ENCODE measurements around the gene TSPAN9. TPM values are rescaled to one million over a fixed set of nuclear protein-coding genes. Genes with fewer than 3 reads are reported as not detected.

TSPAN9 gene
- total RNA-seq, 4 donors from 2014 or later = 23.4 to 43.3 (median 29.4) TPM

GRCh38 chr12:3129301-3130056 lies 52.3 kb downstream of the TSPAN9 start:
- DNase-seq (ENCODE audit: low spot score) (no peak), ATAC-seq (ENCODE audit: low FRiP score) (no peak)
- no peak for TF ChIP-seq CTCF (IDR thresholded peaks at IDR 0.05)

- no peak for DNase-seq (ENCODE audit: low spot score)
- no peak for ATAC-seq (ENCODE audit: low FRiP score)
- TF ChIP-seq CTCF (IDR thresholded peaks at IDR 0.05) = no peak
Measured at GRCh38 chr12:3130057-3130830, 53.1 kb downstream of the TSPAN9 start.

- DNase-seq (ENCODE audit: low spot score) = no peak
- no peak for ATAC-seq (ENCODE audit: low FRiP score)
- no peak for TF ChIP-seq CTCF (IDR thresholded peaks at IDR 0.05)
Measured at GRCh38 chr12:3131129-3131528, 54.0 kb downstream of the TSPAN9 start.

- TF ChIP-seq CTCF (IDR thresholded peaks at IDR 0.05) = no peak
- no peak for ATAC-seq (ENCODE audit: low FRiP score)
Measured at GRCh38 chr12:3132636-3133404, 55.6 kb downstream of the TSPAN9 start.

GRCh38 chr12:3133405-3133783 lies 56.2 kb downstream of the TSPAN9 start:
- DNase-seq (ENCODE audit: low spot score) = no peak
- no peak for TF ChIP-seq CTCF (IDR thresholded peaks at IDR 0.05)
- ATAC-seq (ENCODE audit: low FRiP score) = no peak

More at GRCh38 chr12:3132636-3133404, 55.6 kb downstream of the TSPAN9 start:
- no peak for DNase-seq (ENCODE audit: low spot score)

GRCh38 chr12:3134126-3134525 lies 56.9 kb downstream of the TSPAN9 start:
- no peak for TF ChIP-seq CTCF (IDR thresholded peaks at IDR 0.05)
- DNase-seq (ENCODE audit: low spot score) (no peak), ATAC-seq (ENCODE audit: low FRiP score) (no peak)

Data from omental fat pad (tissue), 4 donors.